GM23338 (cell line): Measurements from ENCODE around the gene CCDC196. TPM values are rescaled to one million over a fixed set of nuclear protein-coding genes. Genes with fewer than 3 reads are reported as not detected.

ENCODE experiments used
- ATAC-seq: fragments of 200-7000 bp; cut with Tn5 transposase; 3 replicates; pipeline ENCODE4 v1.9.1; 2020
- DNase-seq: peaks from one replicate; pipeline ENCODE4 v3.0.0-alpha.2; 2015; ENCODE audit warnings: low spot score
- H2AFZ ChIP-seq: fragments of 200-600 bp; sonication (generic); 2 replicates; pipeline ENCODE4 v1.8.0; 2016; ENCODE audit warnings: antibody characterized with exemption, mild to moderate bottlenecking, moderate library complexity
- H3F3A ChIP-seq: fragments of 200-600 bp; sonication (generic); replicated peaks from 2 replicates; pipeline ENCODE4 v1.8.0; 2017; ENCODE audit warnings: antibody characterized with exemption, mixed run types, low read depth
- H3K27ac ChIP-seq: fragments of 200-600 bp; sonication (generic); 2 replicates; pipeline ENCODE4 v1.6.1; 2016; ENCODE audit warnings: low read depth
- H3K27me3 ChIP-seq: fragments of 200-600 bp; sonication (generic); 2 replicates; pipeline ENCODE4 v1.8.0; 2016; ENCODE audit warnings: mild to moderate bottlenecking, mixed run types, moderate library complexity; ENCODE audit not compliant: insufficient read depth
- H3K36me3 ChIP-seq: fragments of 200-600 bp; sonication (generic); 2 replicates; pipeline ENCODE4 v1.8.0; 2016; ENCODE audit warnings: mild to moderate bottlenecking; ENCODE audit not compliant: insufficient read depth
- H3K4me1 ChIP-seq: fragments of 200-600 bp; sonication (generic); 2 replicates; pipeline ENCODE4 v1.8.0; 2016; ENCODE audit warnings: mild to moderate bottlenecking, moderate library complexity; ENCODE audit not compliant: insufficient read depth
- H3K4me2 ChIP-seq: fragments of 200-600 bp; sonication (generic); 2 replicates; pipeline ENCODE4 v1.7.1; 2017; ENCODE audit warnings: mixed run types
- H3K4me3 ChIP-seq: fragments of 200-600 bp; sonication (generic); 2 replicates; pipeline ENCODE4 v1.6.1; 2016; ENCODE audit warnings: mixed run types
- H3K79me2 ChIP-seq: fragments of 200-600 bp; sonication (generic); replicated peaks from 2 replicates; pipeline ENCODE4 v1.8.0; 2017; ENCODE audit warnings: mild to moderate bottlenecking; ENCODE audit not compliant: insufficient read depth
- H3K9me2 ChIP-seq: fragments of 200-600 bp; sonication (generic); 2 replicates; pipeline ENCODE4 v1.8.0; 2017; ENCODE audit not compliant: insufficient read depth
- H4K20me1 ChIP-seq: fragments of 200-600 bp; sonication (generic); replicated peaks from 2 replicates; pipeline ENCODE4 v1.8.0; 2017; ENCODE audit warnings: mild to moderate bottlenecking; ENCODE audit not compliant: insufficient read depth
- H3K27ac Mint-ChIP-seq: 2 replicates; pipeline ENCODE4 v1.8.0; 2020; ENCODE audit warnings: inconsistent platforms, mild to moderate bottlenecking, moderate library complexity, mixed read lengths
- H3K27me3 Mint-ChIP-seq: 3 replicates; pipeline ENCODE4 v1.8.0; 2022; ENCODE audit warnings: low read depth, mild to moderate bottlenecking, moderate library complexity, mixed read lengths, inconsistent platforms; ENCODE audit not compliant: insufficient read depth, poor library complexity
- H3K36me3 Mint-ChIP-seq: 3 replicates; pipeline ENCODE4 v1.8.0; 2021; ENCODE audit warnings: low read depth, mild to moderate bottlenecking, inconsistent platforms, moderate library complexity, mixed read lengths
- H3K4me1 Mint-ChIP-seq: 3 replicates; pipeline ENCODE4 v1.8.0; 2020; ENCODE audit warnings: mild to moderate bottlenecking, inconsistent platforms, mixed read lengths
- H3K4me3 Mint-ChIP-seq: 3 replicates; pipeline ENCODE4 v1.8.0; 2021; ENCODE audit warnings: moderate library complexity, mild to moderate bottlenecking, inconsistent platforms, mixed read lengths
- H3K9me3 Mint-ChIP-seq: 3 replicates; pipeline ENCODE4 v1.8.0; 2020; ENCODE audit warnings: moderate library complexity, mild to moderate bottlenecking, inconsistent platforms, mixed read lengths
- CREB1 ChIP-seq: fragments of 250-450 bp; sonication (Bioruptor Pico); IDR thresholded peaks from 2 replicates; pipeline ENCODE4 v1.5.0; 2020; ENCODE audit warnings: low read depth, mild to moderate bottlenecking, moderate library complexity
- EZH2 ChIP-seq: fragments of 200-600 bp; sonication (generic); IDR thresholded peaks from one replicate; pipeline ENCODE4 v1.8.0; 2017; ENCODE audit warnings: antibody characterized with exemption, mild to moderate bottlenecking, low read depth; ENCODE audit not compliant: unreplicated experiment
- ZNF114 ChIP-seq: fragments of 250-450 bp; sonication (Bioruptor Pico); IDR thresholded peaks from 2 replicates; pipeline ENCODE4 v1.5.0; 2020; ENCODE audit warnings: mild to moderate bottlenecking, moderate library complexity
- polyA plus RNA-seq: library from polyadenylated mRNA; unstranded; fragments of >200 nt; fragmentation: Nextera tagmentation; extraction: Ambion mirVana; gene quantifications from 2 replicates; pipeline ENCODE4 v1.2.1, GENCODE V29; 2016
- total RNA-seq: library from RNA; depleted of rRNA; stranded (reverse); fragments of >200 nt; shearing (Covaris generic); gene quantifications from 2 replicates; pipeline ENCODE4 v1.2.3, GENCODE V29; 2014
- TF ChIP-seq, protein P1 (sequence below): fragments of 250-450 bp; sonication (Bioruptor Pico); IDR thresholded peaks from 2 replicates; pipeline ENCODE4 v1.5.0; 2020; ENCODE audit warnings: mild to moderate bottlenecking, moderate library complexity

Gene CCDC196
- total and polyA plus RNA-seq, 2 experiments from 2014 or later, result 0.27 TPM; not detected in 1

- Histone ChIP-seq H3K9me2 (0 out of 2 replicates have a peak, but pooled peaks cover 4% of the 10 kb centered on the region), H3K4me2 (no peak overlapping the region), H3K27me3 (no peaks in the 10 kb centered on the region), H2AFZ (no peak overlapping the region), H3K79me2 (no peaks in the 10 kb centered on the region), H3K27ac (no peak overlapping the region), H3K4me3 (no peak overlapping the region), H3K4me1 (no peaks in the 10 kb centered on the region), H3K36me3 (no peaks in the 10 kb centered on the region), H3F3A (no peaks in the 10 kb centered on the region), H4K20me1 (no peaks in the 10 kb centered on the region)
- no peak for ATAC-seq
- no peak for DNase-seq
- no peaks in the 10 kb centered on the region for H3K27me3 Mint-ChIP-seq
- TF ChIP-seq CREB1 (CRISPR knock-in tag) (no peak), ZNF114 (CRISPR knock-in tag) (no peak), EZH2 (no peak)
- no peaks in the 10 kb centered on the region for H3K36me3 Mint-ChIP-seq
- no peaks in the 10 kb centered on the region for H3K4me1 Mint-ChIP-seq
- H3K27ac Mint-ChIP-seq, result no peak overlapping the region
- H3K9me3 Mint-ChIP-seq, result no peaks in the 10 kb centered on the region; the same call in 2 of the 3 replicates
- H3K4me3 Mint-ChIP-seq, result no peak overlapping the region
These were observed 32.7 kb upstream of the CCDC196 start for GRCh38 chr14:66453469-66453868.

- Histone ChIP-seq H4K20me1 (no peaks in the 10 kb centered on the region), H3K36me3 (no peaks in the 10 kb centered on the region), H3K9me2 (0 out of 2 replicates have a peak, but pooled peaks cover 2% of the 10 kb centered on the region), H3K4me1 (no peaks in the 10 kb centered on the region), H3K27ac (no peak overlapping the region), H3F3A (no peaks in the 10 kb centered on the region), H3K27me3 (no peaks in the 10 kb centered on the region), H3K79me2 (no peaks in the 10 kb centered on the region), H3K4me2 (no peak overlapping the region), H2AFZ (no peak overlapping the region), H3K4me3 (no peak overlapping the region)
- TF ChIP-seq, protein P1, sequence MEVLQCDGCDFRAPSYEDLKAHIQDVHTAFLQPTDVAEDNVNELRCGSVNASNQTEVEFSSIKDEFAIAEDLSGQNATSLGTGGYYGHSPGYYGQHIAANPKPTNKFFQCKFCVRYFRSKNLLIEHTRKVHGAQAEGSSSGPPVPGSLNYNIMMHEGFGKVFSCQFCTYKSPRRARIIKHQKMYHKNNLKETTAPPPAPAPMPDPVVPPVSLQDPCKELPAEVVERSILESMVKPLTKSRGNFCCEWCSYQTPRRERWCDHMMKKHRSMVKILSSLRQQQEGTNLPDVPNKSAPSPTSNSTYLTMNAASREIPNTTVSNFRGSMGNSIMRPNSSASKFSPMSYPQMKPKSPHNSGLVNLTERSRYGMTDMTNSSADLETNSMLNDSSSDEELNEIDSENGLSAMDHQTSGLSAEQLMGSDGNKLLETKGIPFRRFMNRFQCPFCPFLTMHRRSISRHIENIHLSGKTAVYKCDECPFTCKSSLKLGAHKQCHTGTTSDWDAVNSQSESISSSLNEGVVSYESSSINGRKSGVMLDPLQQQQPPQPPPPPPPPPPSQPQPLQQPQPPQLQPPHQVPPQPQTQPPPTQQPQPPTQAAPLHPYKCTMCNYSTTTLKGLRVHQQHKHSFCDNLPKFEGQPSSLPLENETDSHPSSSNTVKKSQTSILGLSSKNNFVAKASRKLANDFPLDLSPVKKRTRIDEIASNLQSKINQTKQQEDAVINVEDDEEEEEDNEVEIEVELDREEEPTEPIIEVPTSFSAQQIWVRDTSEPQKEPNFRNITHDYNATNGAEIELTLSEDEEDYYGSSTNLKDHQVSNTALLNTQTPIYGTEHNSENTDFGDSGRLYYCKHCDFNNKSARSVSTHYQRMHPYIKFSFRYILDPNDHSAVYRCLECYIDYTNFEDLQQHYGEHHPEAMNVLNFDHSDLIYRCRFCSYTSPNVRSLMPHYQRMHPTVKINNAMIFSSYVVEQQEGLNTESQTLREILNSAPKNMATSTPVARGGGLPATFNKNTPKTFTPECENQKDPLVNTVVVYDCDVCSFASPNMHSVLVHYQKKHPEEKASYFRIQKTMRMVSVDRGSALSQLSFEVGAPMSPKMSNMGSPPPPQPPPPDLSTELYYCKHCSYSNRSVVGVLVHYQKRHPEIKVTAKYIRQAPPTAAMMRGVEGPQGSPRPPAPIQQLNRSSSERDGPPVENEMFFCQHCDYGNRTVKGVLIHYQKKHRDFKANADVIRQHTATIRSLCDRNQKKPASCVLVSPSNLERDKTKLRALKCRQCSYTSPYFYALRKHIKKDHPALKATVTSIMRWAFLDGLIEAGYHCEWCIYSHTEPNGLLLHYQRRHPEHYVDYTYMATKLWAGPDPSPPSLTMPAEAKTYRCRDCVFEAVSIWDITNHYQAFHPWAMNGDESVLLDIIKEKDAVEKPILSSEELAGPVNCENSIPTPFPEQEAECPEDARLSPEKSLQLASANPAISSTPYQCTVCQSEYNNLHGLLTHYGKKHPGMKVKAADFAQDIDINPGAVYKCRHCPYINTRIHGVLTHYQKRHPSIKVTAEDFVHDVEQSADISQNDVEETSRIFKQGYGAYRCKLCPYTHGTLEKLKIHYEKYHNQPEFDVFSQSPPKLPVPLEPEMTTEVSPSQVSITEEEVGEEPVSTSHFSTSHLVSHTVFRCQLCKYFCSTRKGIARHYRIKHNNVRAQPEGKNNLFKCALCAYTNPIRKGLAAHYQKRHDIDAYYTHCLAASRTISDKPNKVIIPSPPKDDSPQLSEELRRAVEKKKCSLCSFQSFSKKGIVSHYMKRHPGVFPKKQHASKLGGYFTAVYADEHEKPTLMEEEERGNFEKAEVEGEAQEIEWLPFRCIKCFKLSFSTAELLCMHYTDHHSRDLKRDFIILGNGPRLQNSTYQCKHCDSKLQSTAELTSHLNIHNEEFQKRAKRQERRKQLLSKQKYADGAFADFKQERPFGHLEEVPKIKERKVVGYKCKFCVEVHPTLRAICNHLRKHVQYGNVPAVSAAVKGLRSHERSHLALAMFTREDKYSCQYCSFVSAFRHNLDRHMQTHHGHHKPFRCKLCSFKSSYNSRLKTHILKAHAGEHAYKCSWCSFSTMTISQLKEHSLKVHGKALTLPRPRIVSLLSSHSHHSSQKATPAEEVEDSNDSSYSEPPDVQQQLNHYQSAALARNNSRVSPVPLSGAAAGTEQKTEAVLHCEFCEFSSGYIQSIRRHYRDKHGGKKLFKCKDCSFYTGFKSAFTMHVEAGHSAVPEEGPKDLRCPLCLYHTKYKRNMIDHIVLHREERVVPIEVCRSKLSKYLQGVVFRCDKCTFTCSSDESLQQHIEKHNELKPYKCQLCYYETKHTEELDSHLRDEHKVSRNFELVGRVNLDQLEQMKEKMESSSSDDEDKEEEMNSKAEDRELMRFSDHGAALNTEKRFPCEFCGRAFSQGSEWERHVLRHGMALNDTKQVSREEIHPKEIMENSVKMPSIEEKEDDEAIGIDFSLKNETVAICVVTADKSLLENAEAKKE (CRISPR knock-in tag), result no peak
- no peaks in the 10 kb centered on the region for H3K4me1 Mint-ChIP-seq
- H3K4me3 Mint-ChIP-seq, result no peak overlapping the region
- peaks cover 5% of the 10 kb centered on the region for H3K9me3 Mint-ChIP-seq
- no peak overlapping the region for H3K27ac Mint-ChIP-seq
- DNase-seq, result no peak
- H3K27me3 Mint-ChIP-seq, result no peaks in the 10 kb centered on the region
- no peak for ATAC-seq
- H3K36me3 Mint-ChIP-seq, result peaks cover 5% of the 10 kb centered on the region; the same call in 1 of the 3 replicates
These were observed 26.6 kb upstream of the CCDC196 start for GRCh38 chr14:66459603-66460002.
